Neutrophil (primary cell): ENCODE measurements around the gene TMEM161A.
A peak's percentile ranks its signal among the peaks of the same experiment; 100 is the strongest.

Experiments
- H3K27ac ChIP-seq: fragments of 200-600 bp; sonication (generic); 2 replicates; pipeline ENCODE4 v1.5.1; 2016; ENCODE audit warnings: mild to moderate bottlenecking, moderate library complexity
- H3K27me3 ChIP-seq: fragments of 200-600 bp; sonication (generic); 2 replicates; pipeline ENCODE4 v1.6.0; 2016; ENCODE audit warnings: mild to moderate bottlenecking
- H3K36me3 ChIP-seq: fragments of 200-600 bp; sonication (generic); 2 replicates; pipeline ENCODE4 v1.5.1; 2017
- H3K4me1 ChIP-seq, 2 experiments: fragments of 200-600 bp in 1 of 2; sonication (generic) in 1 of 2; 1 replicate in 1 of 2; 2 replicates in 1 of 2; pipeline versions ENCODE4 v1.5.1 to v1.6.1; 2013 to 2016; ENCODE audit warnings: low read depth in 1 of 2, low read length in 1 of 2, mild to moderate bottlenecking in 1 of 2, moderate library complexity in 1 of 2; ENCODE audit not compliant: control insufficient read depth in 1 of 2, insufficient read depth in 1 of 2
- H3K4me3 ChIP-seq, 2 experiments: fragments of 200-600 bp in 1 of 2; sonication (generic) in 1 of 2; 1 replicate in 1 of 2; 2 replicates in 1 of 2; pipeline ENCODE4 v1.5.1; 2013 to 2016; ENCODE audit warnings: low read depth in 1 of 2, low read length in 1 of 2, mild to moderate bottlenecking in 1 of 2, moderate library complexity in 1 of 2
- H3K9me3 ChIP-seq: fragments of 200-600 bp; sonication (generic); 2 replicates; pipeline ENCODE4 v1.5.1; 2016
- TF ChIP-seq, protein P1 (sequence below): fragments of 200-600 bp; sonication (generic); IDR thresholded peaks from 2 replicates; pipeline ENCODE4 v1.5.1; 2016; ENCODE audit warnings: antibody characterized with exemption

TMEM161A gene

DNA sequence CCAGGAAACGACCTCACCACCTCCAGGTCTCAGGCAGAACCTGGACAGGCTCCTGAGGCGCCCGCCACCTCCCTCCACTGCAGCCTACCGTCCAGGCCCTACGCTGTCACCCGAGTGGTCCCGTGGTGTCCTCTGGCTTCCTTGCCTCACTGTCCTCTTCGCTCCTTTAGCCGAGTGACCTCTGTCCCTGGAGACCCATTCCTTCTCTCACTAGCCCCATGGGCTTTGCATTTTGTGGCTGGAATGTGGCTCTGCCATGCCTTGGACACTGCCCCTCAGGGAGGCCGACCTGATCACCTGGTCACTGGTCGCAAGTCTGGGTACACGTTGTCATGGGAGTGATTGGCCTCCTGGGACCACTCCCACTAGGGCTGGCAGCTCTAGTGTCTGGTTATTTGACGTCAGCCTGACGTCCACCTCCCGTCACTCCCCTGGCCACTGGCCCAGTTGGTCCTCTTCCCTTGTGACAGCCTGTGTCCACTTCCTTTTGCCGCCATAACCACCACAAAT, 56.6 kb downstream of the TMEM161A start:
- Histone ChIP-seq H3K27ac (no peak overlapping the region), H3K4me3 (no peak overlapping the region), H3K9me3 (no peaks in the 10 kb centered on the region), H3K36me3 (no peaks in the 10 kb centered on the region), H3K27me3 (no peaks in the 10 kb centered on the region), H3K4me1 (peaks cover 10 to 12% of the 10 kb centered on the region in 2 experiments)
- TF ChIP-seq, protein P1, sequence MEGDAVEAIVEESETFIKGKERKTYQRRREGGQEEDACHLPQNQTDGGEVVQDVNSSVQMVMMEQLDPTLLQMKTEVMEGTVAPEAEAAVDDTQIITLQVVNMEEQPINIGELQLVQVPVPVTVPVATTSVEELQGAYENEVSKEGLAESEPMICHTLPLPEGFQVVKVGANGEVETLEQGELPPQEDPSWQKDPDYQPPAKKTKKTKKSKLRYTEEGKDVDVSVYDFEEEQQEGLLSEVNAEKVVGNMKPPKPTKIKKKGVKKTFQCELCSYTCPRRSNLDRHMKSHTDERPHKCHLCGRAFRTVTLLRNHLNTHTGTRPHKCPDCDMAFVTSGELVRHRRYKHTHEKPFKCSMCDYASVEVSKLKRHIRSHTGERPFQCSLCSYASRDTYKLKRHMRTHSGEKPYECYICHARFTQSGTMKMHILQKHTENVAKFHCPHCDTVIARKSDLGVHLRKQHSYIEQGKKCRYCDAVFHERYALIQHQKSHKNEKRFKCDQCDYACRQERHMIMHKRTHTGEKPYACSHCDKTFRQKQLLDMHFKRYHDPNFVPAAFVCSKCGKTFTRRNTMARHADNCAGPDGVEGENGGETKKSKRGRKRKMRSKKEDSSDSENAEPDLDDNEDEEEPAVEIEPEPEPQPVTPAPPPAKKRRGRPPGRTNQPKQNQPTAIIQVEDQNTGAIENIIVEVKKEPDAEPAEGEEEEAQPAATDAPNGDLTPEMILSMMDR, result no peak

DNA sequence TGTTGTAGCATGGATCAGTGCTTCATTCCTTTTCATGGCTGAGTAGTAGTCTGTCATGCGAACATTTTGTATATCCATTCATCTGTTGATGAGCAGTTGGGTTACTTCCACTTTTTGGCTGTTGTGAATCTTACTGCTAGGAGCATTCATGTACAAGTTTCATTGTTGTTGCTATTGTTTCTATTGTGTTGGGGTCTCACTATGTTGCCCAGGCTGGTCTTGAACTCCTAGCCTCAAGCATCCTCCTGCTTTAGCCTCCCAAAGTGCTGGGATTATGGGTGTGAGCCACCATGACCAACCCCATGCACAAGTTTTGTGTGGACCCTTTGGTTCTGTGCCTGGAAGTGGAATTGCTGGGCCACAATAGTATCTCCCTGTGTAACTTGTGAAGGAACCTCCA, 58.7 kb downstream of the TMEM161A start:
- H3K27ac ChIP-seq, result no peak overlapping the region
- H3K9me3 ChIP-seq, result no peaks in the 10 kb centered on the region
- TF ChIP-seq, protein P1, result no peak
- peaks cover 10 to 16% of the 10 kb centered on the region in 2 experiments for H3K4me1 ChIP-seq
- no peaks in the 10 kb centered on the region for H3K27me3 ChIP-seq
- no peak overlapping the region for H3K4me3 ChIP-seq
- H3K36me3 ChIP-seq, result no peaks in the 10 kb centered on the region

DNA sequence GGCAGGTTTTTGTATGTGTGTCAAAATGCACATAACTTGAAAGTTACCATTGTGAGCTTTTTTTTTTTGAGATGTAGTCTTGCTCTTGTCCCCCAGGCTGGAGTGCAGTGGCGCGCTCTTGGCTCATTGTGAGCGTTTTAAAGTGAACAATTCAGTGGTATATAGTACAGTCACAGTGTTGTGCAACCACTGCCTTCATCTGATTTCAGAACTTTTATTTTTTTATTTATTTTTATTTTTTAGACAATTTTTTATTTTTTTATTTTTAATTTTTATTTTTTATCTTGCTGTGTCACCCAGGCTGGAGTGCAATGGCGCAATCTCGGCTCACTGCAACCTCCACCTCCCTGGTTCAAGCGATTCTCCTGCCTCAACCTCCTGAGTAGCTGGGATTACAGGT, 59.5 kb downstream of the TMEM161A start:
- TF ChIP-seq, protein P1, result no peak

DNA sequence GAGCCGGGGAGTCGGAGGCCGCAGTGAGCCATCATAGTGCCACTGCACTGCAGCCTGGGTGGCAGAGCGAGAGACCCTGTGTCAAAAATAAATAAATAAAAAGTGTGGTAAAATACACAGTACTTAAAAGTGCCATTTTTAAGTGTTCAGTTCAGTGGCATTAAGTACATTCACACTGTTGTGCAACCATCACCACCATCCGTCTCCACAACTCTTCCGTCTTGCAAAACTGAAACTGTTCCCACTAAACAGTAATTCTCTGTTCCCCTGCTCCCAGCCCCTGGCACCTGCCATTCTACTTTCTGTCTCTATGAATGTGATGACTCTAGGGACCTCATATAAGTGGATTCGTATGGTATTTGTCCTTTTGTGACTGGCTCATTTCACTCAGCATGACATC, 61.2 kb downstream of the TMEM161A start:
- H3K9me3 ChIP-seq, result no peaks in the 10 kb centered on the region
- H3K4me1 ChIP-seq, result peaks cover 17 to 26% of the 10 kb centered on the region in 2 experiments
- peak overlapping the region; percentile 50 for H3K27ac ChIP-seq
- TF ChIP-seq, protein P1, result no peak
- H3K36me3 ChIP-seq, result no peaks in the 10 kb centered on the region
- peak overlapping the region in 1 of 2 experiments; percentile 15 for H3K4me3 ChIP-seq
- H3K27me3 ChIP-seq, result no peaks in the 10 kb centered on the region

More for the DNA sequence above, 59.5 kb downstream of the TMEM161A start:
- no peaks in the 10 kb centered on the region for H3K36me3 ChIP-seq
- H3K4me1 ChIP-seq, result peaks cover 17 to 23% of the 10 kb centered on the region in 2 experiments
- H3K4me3 ChIP-seq, result no peak overlapping the region
- H3K9me3 ChIP-seq, result no peaks in the 10 kb centered on the region
- H3K27ac ChIP-seq, result no peak overlapping the region
- H3K27me3 ChIP-seq, result no peaks in the 10 kb centered on the region

DNA sequence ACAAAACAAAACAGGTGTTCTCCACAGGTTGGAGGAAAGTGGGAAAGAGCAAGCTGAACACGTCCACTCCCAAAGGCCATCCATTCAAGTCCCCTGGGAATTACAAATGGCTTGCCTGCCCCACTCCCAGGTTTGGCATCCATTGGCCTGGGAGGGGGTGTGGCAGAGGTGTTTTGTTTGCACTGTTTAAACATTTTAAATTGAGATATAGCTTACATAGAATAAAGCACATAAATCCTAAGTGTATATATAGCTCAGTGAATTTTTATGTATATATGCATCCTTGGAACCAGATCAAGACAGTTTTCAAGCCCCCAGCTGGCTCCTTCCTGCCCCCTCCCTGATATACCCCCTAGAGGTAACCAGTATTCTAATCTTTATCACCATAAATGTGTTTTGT, 61.8 kb downstream of the TMEM161A start:
- Histone ChIP-seq H3K4me1 (peaks cover 17 to 26% of the 10 kb centered on the region in 2 experiments), H3K27me3 (no peaks in the 10 kb centered on the region), H3K4me3 (no peak overlapping the region), H3K36me3 (no peaks in the 10 kb centered on the region), H3K27ac (peak overlapping the region; percentile 50), H3K9me3 (no peaks in the 10 kb centered on the region)
- TF ChIP-seq, protein P1, result no peak
